Neural cell (in vitro differentiated cells): ENCODE results near the gene ARPC4. TPM values are rescaled to one million over a fixed set of nuclear protein-coding genes. Genes with fewer than 3 reads are reported as not detected.
A peak's percentile ranks its signal among the peaks of the same experiment; 100 is the strongest.

Experiments used
- H2AFZ ChIP-seq: fragments of 200-600, 300-800 bp; sonication (generic), shearing (Covaris generic); 2 replicates; pipeline ENCODE4 v1.6.0; 2014; ENCODE audit warnings: low read depth, mild to moderate bottlenecking, antibody characterized with exemption, low read length, moderate library complexity
- H3F3A ChIP-seq: fragments of 200-600 bp; shearing (Covaris generic); 2 replicates; pipeline ENCODE4 v1.6.1; 2016; ENCODE audit warnings: mild to moderate bottlenecking, moderate library complexity, mixed read lengths, antibody characterized with exemption, low read length; ENCODE audit not compliant: insufficient read depth, poor library complexity, severe bottlenecking
- H3K27ac ChIP-seq: fragments of 200-600, 300-800 bp; sonication (generic), shearing (Covaris generic); 2 replicates; pipeline ENCODE4 v1.5.1; 2014; ENCODE audit warnings: mild to moderate bottlenecking, low read length, moderate library complexity
- H3K27me3 ChIP-seq: fragments of 300-800, 200-600 bp; sonication (generic), shearing (Covaris generic); 2 replicates; pipeline ENCODE4 v1.6.0; 2014; ENCODE audit warnings: mild to moderate bottlenecking, low read depth, low read length, moderate library complexity; ENCODE audit not compliant: insufficient read depth
- H3K36me3 ChIP-seq: fragments of 300-800, 200-600 bp; sonication (generic), shearing (Covaris generic); 2 replicates; pipeline ENCODE4 v1.5.1; 2014; ENCODE audit warnings: mild to moderate bottlenecking, antibody characterized with exemption, low read length, moderate library complexity; ENCODE audit not compliant: insufficient read depth
- H3K4me2 ChIP-seq: fragments of 300-800, 200-600 bp; sonication (generic), shearing (Covaris generic); 2 replicates; pipeline ENCODE4 v1.6.0; 2014; ENCODE audit warnings: mild to moderate bottlenecking, low read length
- H3K4me3 ChIP-seq: fragments of 300-800, 200-600 bp; sonication (generic), shearing (Covaris generic); 2 replicates; pipeline ENCODE4 v1.5.1; 2014; ENCODE audit warnings: mild to moderate bottlenecking, low read length, moderate library complexity
- H3K79me2 ChIP-seq: fragments of 200-600 bp; shearing (Covaris generic); replicated peaks from 2 replicates; pipeline ENCODE4 v1.6.0; 2014; ENCODE audit warnings: mild to moderate bottlenecking, low read length, moderate library complexity; ENCODE audit not compliant: insufficient read depth
- H3K9ac ChIP-seq: fragments of 300-800, 200-600 bp; sonication (generic), shearing (Covaris generic); 2 replicates; pipeline ENCODE4 v1.6.1; 2016; ENCODE audit warnings: mild to moderate bottlenecking, low read length, mixed read lengths
- H3K9me2 ChIP-seq: fragments of 200-600 bp; shearing (Covaris generic); 2 replicates; pipeline ENCODE4 v1.6.1; 2016; ENCODE audit warnings: mild to moderate bottlenecking, low read length, mixed read lengths; ENCODE audit not compliant: insufficient read depth
- H3K9me3 ChIP-seq: fragments of 200-600, 300-800 bp; sonication (generic), shearing (Covaris generic); 2 replicates; pipeline ENCODE4 v1.6.1; 2016; ENCODE audit warnings: mild to moderate bottlenecking, mixed run types, low read length, moderate library complexity, mixed read lengths
- H4K20me1 ChIP-seq: fragments of 200-600 bp; shearing (Covaris generic); 2 replicates; pipeline ENCODE4 v1.6.1; 2016; ENCODE audit warnings: mild to moderate bottlenecking, mixed run types; ENCODE audit not compliant: insufficient read depth
- EP300 ChIP-seq: fragments of 450-650 bp; conservative IDR thresholded peaks from 2 replicates; pipeline ENCODE4 v1.6.1; 2014; ENCODE audit warnings: antibody characterized with exemption, mild to moderate bottlenecking, moderate library complexity; ENCODE audit not compliant: poor library complexity, severe bottlenecking
- EZH2 ChIP-seq: fragments of 200-600, 300-800 bp; shearing (Covaris generic), sonication (generic); IDR thresholded peaks from 2 replicates; pipeline ENCODE4 v1.6.1; 2014; ENCODE audit warnings: antibody characterized with exemption, low read length, borderline replicate concordance, mild to moderate bottlenecking; ENCODE audit not compliant: insufficient read depth, poor library complexity, severe bottlenecking
- MXI1 ChIP-seq: fragments of 450-650 bp; conservative IDR thresholded peaks from 2 replicates; pipeline ENCODE4 v1.6.1; 2014; ENCODE audit warnings: antibody characterized with exemption, mild to moderate bottlenecking; ENCODE audit not compliant: poor library complexity, severe bottlenecking
- POLR2AphosphoS5 ChIP-seq: IDR thresholded peaks from 2 replicates; pipeline ENCODE4 v1.6.1; 2012
- RAD21 ChIP-seq: fragments of 450-650 bp; conservative IDR thresholded peaks from 2 replicates; pipeline ENCODE4 v1.6.1; 2014; ENCODE audit warnings: antibody characterized with exemption, mild to moderate bottlenecking, moderate library complexity
- REST ChIP-seq: IDR thresholded peaks from 2 replicates; pipeline ENCODE4 v1.6.1; 2012; ENCODE audit warnings: borderline replicate concordance
- SMC3 ChIP-seq: fragments of 450-650 bp; conservative IDR thresholded peaks from 2 replicates; pipeline ENCODE4 v1.6.1; 2014; ENCODE audit warnings: antibody characterized with exemption, mild to moderate bottlenecking, moderate library complexity; ENCODE audit not compliant: poor library complexity
- TAF1 ChIP-seq: IDR thresholded peaks from 2 replicates; pipeline ENCODE4 v1.6.1; 2012; ENCODE audit warnings: low read depth
- polyA plus RNA-seq: library from polyadenylated mRNA; depleted of rRNA; stranded (reverse); fragments of >200 nt; gene quantifications from 2 replicates; pipeline ENCODE4 v1.2.3, GENCODE V29; 2014
- TF ChIP-seq, protein P1 (sequence below): fragments of 450-650 bp; IDR thresholded peaks from 2 replicates; pipeline ENCODE4 v1.5.1; 2014; ENCODE audit warnings: antibody characterized with exemption, mild to moderate bottlenecking, moderate library complexity; ENCODE audit not compliant: poor library complexity, severe bottlenecking

ARPC4 gene
- polyA plus RNA-seq, 1 donor from 2014 or later, result 179 TPM

DNA sequence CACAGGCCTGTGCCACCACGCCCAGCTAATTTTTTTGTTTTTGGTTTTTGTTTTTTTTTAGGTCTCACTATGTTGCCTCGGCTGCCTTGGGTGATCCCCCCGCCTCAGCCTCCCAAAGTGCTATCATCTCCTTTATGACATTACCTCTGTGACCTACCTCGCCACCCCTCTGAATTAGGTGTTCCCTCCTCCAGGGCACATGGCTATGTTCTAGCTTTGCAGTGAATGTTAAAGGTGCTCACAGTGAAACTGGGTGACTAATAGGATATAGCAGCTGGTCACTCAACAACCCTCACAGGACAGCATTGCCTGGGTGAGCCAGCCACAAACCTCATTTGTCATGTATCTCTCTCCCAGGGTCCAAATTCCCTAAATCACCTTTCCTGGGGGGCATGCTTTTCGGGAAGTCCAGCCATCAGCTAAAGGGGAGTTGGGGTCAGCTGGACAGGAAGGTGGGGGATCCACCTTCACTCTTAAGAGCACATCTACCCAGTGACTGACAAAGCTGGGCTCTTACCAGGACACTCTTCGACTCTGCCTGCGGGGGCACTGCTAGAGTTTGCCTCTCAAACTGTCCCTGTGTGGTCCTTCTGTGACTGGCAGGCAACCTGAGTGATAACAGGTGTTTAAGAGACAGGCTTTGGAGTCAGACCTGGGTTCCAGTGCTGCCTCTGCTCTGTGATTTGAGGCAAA lies 15.6 kb downstream of the ARPC4 start:
- Histone ChIP-seq H3F3A (no peaks in the 10 kb centered on the region), H3K4me2 (no peak overlapping the region), H2AFZ (no peak overlapping the region), H3K9ac (no peak overlapping the region), H3K27me3 (no peaks in the 10 kb centered on the region), H3K27ac (no peak overlapping the region), H3K79me2 (no peaks in the 10 kb centered on the region), H3K4me3 (no peak overlapping the region), H3K9me3 (no peaks in the 10 kb centered on the region), H3K9me2 (no peaks in the 10 kb centered on the region), H4K20me1 (no peaks in the 10 kb centered on the region), H3K36me3 (no peaks in the 10 kb centered on the region)
- TF ChIP-seq RAD21 (no peak), POLR2AphosphoS5 (no peak), EZH2 (no peak)

- H3K27me3 ChIP-seq, result no peaks in the 10 kb centered on the region
- no peaks in the 10 kb centered on the region for H3K36me3 ChIP-seq
- no peak for TF ChIP-seq RAD21
- TF ChIP-seq TAF1, result no peak
- TF ChIP-seq SMC3, result no peak
- TF ChIP-seq MXI1, result no peak
- TF ChIP-seq REST, result no peak
- no peak for TF ChIP-seq EP300
- no peak for TF ChIP-seq POLR2AphosphoS5
- no peak for TF ChIP-seq EZH2
- TF ChIP-seq, protein P1, sequence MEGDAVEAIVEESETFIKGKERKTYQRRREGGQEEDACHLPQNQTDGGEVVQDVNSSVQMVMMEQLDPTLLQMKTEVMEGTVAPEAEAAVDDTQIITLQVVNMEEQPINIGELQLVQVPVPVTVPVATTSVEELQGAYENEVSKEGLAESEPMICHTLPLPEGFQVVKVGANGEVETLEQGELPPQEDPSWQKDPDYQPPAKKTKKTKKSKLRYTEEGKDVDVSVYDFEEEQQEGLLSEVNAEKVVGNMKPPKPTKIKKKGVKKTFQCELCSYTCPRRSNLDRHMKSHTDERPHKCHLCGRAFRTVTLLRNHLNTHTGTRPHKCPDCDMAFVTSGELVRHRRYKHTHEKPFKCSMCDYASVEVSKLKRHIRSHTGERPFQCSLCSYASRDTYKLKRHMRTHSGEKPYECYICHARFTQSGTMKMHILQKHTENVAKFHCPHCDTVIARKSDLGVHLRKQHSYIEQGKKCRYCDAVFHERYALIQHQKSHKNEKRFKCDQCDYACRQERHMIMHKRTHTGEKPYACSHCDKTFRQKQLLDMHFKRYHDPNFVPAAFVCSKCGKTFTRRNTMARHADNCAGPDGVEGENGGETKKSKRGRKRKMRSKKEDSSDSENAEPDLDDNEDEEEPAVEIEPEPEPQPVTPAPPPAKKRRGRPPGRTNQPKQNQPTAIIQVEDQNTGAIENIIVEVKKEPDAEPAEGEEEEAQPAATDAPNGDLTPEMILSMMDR, result no peak
- peak overlapping the region; percentile 52 for H2AFZ ChIP-seq
- no peak overlapping the region for H3K27ac ChIP-seq
- H3K9me2 ChIP-seq, result no peaks in the 10 kb centered on the region
- H3K9me3 ChIP-seq, result no peaks in the 10 kb centered on the region
- H3K9ac ChIP-seq, result peak overlapping the region; percentile 66
- H3K4me2 ChIP-seq, result no peak overlapping the region
- H3K79me2 ChIP-seq, result no peaks in the 10 kb centered on the region
- peak overlapping the region; percentile 66 for H3K4me3 ChIP-seq
- no peaks in the 10 kb centered on the region for H3F3A ChIP-seq
- H4K20me1 ChIP-seq, result no peaks in the 10 kb centered on the region
These were observed 16.3 kb downstream of the ARPC4 start for GRCh38 chr3:9809239-9809614.
